Body of pancreas (tissue), 4 donors: ENCODE measurements around the gene CAMSAP1. TPM values are rescaled to one million over a fixed set of nuclear protein-coding genes. Genes with fewer than 3 reads are reported as not detected.

Experiments used
- ATAC-seq: fragments of 150-250 bp; one replicate; pipeline ENCODE4 v1.9.1; 2016
- DNase-seq, 4 donors: peaks; one replicate each; pipeline ENCODE4 v3.0.0-alpha.2; 2019
- H3K27ac ChIP-seq, 4 donors: fragments of 200-600 bp; sonication (generic); 1 replicate in 3 of 4; 2 replicates in 1 of 4; pipeline versions ENCODE4 v1.5.1 to v1.6.1; 2016 to 2019; ENCODE audit warnings: mild to moderate bottlenecking in 1 of 4, mixed read lengths in 1 of 4, moderate library complexity in 1 of 4
- H3K27me3 ChIP-seq, 2 donors: fragments of 200-600 bp; sonication (generic); one replicate each; pipeline ENCODE4 v1.6.0; 2016; ENCODE audit warnings: mild to moderate bottlenecking in 1 of 2
- H3K36me3 ChIP-seq, 2 donors: fragments of 200-600 bp; sonication (generic); replicated peaks in 1 of 2; 2 replicates each; pipeline ENCODE4 v1.5.1; 2016; ENCODE audit warnings: low read depth in 2 of 2; ENCODE audit not compliant: insufficient read depth in 1 of 2
- H3K4me1 ChIP-seq: fragments of 200-600 bp; sonication (generic); one replicate; pipeline ENCODE4 v1.6.0; 2016
- H3K4me3 ChIP-seq, 2 donors: fragments of 200-600 bp; sonication (generic); 1 replicate in 1 of 2; 2 replicates in 1 of 2; pipeline ENCODE4 v1.5.1; 2016 to 2019
- H3K9me3 ChIP-seq, 3 donors: fragments of 200-600 bp; sonication (generic); 1 replicate in 2 of 3; 2 replicates in 1 of 3; pipeline ENCODE4 v1.5.1; 2016
- POLR2A ChIP-seq, 3 donors: fragments of 450-650 bp; IDR thresholded peaks; one replicate each; pipeline ENCODE4 v1.6.1; 2016; ENCODE audit warnings: antibody characterized with exemption in 3 of 3, mild to moderate bottlenecking in 2 of 3
- WGBS, 2 donors: methylation state at CpG; one replicate each; pipeline ENCODE4 v1.1.5; 2017; 5-methylcytosine and 5-hydroxymethylcytosine counted together
- intact Hi-C: fragments of 100-400 bp; cut with DNase I; formaldehyde crosslinking; loops from one replicate; pipeline ENCODE4 v1.15.1; 2023
- total RNA-seq, 2 donors: library from RNA; depleted of rRNA; stranded (reverse); fragments of >200 nt; gene quantifications; one replicate each; pipeline ENCODE4 v1.1.0, GENCODE V29; 2016
- TF ChIP-seq, protein P1 (sequence below), 7 experiments: fragments of 450-650 bp in 4 of 7; fragments of 200-600 bp in 3 of 7; sonication (generic) in 3 of 7; IDR thresholded peaks; one replicate each; pipeline ENCODE4 v1.5.1; 2016 to 2019; ENCODE audit warnings: antibody characterized with exemption in 7 of 7

The CAMSAP1 gene
- total RNA-seq, 2 donors from 2014 or later, result 14.8 to 30.3 TPM

- H3K36me3 ChIP-seq, result no peaks in the 10 kb centered on the region
- 45% methylated on average over 5 to 16 of the region's 16 CpGs for WGBS, 2 donors
- H3K4me1 ChIP-seq, result no peaks in the 10 kb centered on the region
- intact Hi-C loops, result no loop called here
- ATAC-seq (no peak), DNase-seq (no peak)
- H3K4me3 ChIP-seq, result no peak overlapping the region
- no peak overlapping the region for H3K27ac ChIP-seq
- no peaks in the 10 kb centered on the region for H3K27me3 ChIP-seq
- TF ChIP-seq, protein P1, sequence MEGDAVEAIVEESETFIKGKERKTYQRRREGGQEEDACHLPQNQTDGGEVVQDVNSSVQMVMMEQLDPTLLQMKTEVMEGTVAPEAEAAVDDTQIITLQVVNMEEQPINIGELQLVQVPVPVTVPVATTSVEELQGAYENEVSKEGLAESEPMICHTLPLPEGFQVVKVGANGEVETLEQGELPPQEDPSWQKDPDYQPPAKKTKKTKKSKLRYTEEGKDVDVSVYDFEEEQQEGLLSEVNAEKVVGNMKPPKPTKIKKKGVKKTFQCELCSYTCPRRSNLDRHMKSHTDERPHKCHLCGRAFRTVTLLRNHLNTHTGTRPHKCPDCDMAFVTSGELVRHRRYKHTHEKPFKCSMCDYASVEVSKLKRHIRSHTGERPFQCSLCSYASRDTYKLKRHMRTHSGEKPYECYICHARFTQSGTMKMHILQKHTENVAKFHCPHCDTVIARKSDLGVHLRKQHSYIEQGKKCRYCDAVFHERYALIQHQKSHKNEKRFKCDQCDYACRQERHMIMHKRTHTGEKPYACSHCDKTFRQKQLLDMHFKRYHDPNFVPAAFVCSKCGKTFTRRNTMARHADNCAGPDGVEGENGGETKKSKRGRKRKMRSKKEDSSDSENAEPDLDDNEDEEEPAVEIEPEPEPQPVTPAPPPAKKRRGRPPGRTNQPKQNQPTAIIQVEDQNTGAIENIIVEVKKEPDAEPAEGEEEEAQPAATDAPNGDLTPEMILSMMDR (IDR thresholded peaks at IDR 0.05), result no peak
- no peak for TF ChIP-seq POLR2A (IDR thresholded peaks at IDR 0.05)
- H3K9me3 ChIP-seq, result no peaks in the 10 kb centered on the region
These were observed 120.0 kb downstream of the CAMSAP1 start for GRCh38 chr9:135787317-135787716.

- H3K27ac ChIP-seq, result no peak overlapping the region
- intact Hi-C loops, result no loop called here
- H3K4me3 ChIP-seq, result no peak overlapping the region
- no peak for ATAC-seq
- WGBS, 2 donors, result 82 to 83% methylated on average over 7 to 38 of the region's 44 CpGs
- H3K36me3 ChIP-seq, result no peaks in the 10 kb centered on the region
- no peak for TF ChIP-seq POLR2A (IDR thresholded peaks at IDR 0.05)
- TF ChIP-seq, protein P1 (IDR thresholded peaks at IDR 0.05), result no peak
- no peaks in the 10 kb centered on the region for H3K27me3 ChIP-seq
- H3K4me1 ChIP-seq, result no peaks in the 10 kb centered on the region
- H3K9me3 ChIP-seq, result no peaks in the 10 kb centered on the region
- DNase-seq, result no peak
These were observed 121.1 kb downstream of the CAMSAP1 start for GRCh38 chr9:135786146-135786690.

DNA sequence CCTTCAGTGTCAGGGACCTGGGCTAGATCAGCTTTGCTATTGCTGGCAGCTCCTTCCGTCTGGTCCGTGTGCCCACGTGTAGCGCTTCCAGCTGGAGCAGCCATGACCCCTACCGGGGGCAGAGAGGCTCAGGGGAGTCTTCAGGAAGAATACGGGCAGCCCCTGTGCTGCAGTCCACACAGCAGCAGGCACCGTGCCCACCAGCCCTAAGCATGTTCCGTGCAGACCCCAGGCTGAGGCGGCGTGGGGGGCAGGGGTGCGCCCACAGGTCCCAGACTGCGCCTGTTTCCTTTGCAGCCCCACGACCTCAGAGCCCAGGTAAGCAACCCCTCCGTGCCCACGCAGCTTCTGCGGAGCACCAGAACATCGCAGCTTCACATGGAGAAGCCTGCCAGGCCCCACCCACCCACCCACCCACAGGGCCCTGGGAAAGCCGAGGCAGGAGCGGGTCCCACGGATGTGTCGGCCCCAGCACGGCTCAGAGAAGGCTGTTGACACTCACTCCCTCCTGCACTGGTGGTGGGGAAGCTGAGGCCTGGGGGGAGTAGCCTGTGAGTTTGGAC lies 122.3 kb downstream of the CAMSAP1 start:
- no peak for DNase-seq
- WGBS, 2 donors, result 61% methylated on average over 17 of the region's 22 CpGs; no CpG with 5 or more reads in 1 of the 2 donors
- no peak overlapping the region for H3K4me3 ChIP-seq
- H3K4me1 ChIP-seq, result no peaks in the 10 kb centered on the region
- no peak for ATAC-seq
- H3K27ac ChIP-seq, result no peak overlapping the region
- H3K36me3 ChIP-seq, result no peaks in the 10 kb centered on the region
- TF ChIP-seq POLR2A (IDR thresholded peaks at IDR 0.05), result no peak
- TF ChIP-seq, protein P1 (IDR thresholded peaks at IDR 0.05), result no peak
- no peaks in the 10 kb centered on the region for H3K9me3 ChIP-seq
- no peaks in the 10 kb centered on the region for H3K27me3 ChIP-seq
- intact Hi-C loops, result no loop called here

DNA sequence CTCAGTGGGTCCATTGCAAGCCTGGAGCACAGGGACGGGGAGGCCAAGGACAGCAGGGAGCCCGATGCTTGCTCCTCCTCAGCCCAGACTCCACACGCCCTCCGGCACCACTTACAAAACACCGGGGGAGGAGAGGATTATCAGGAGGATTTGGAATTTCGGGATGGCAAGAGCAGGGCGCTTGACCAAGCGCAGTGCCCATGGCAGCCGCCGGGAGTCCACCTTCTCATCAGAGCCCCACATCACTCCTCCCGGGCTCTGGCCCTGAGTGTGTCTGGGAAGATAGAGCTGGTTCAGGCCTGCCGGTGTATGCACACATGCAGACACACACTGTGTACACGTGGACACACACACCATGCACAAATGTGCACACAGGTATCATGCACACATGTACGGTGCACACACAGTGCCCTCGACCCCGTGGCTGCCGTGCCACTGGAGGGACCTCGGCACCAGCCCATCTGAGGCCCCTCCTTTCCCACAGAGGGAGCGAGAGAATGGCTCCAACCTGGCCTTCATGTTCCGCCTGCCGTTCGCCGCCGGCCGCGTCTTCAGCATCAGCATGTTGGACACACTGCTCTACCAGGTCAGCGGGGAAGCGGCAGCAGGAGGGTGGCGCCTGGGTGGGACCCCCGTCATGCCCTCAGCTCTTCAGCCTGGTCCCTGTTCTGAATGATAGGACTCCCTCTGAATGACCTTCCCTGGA lies 123.7 kb downstream of the CAMSAP1 start:
- H3K9me3 ChIP-seq, result no peaks in the 10 kb centered on the region
- no peak overlapping the region for H3K27ac ChIP-seq
- DNase-seq, result no peak
- intact Hi-C loops, result no loop called here
- WGBS, 2 donors, result 73 to 82% methylated on average over 21 to 30 of the region's 30 CpGs
- H3K27me3 ChIP-seq, result no peaks in the 10 kb centered on the region
- no peaks in the 10 kb centered on the region for H3K4me1 ChIP-seq
- no peak overlapping the region for H3K4me3 ChIP-seq
- H3K36me3 ChIP-seq, result no peaks in the 10 kb centered on the region
- TF ChIP-seq, protein P1 (IDR thresholded peaks at IDR 0.05), result no peak
- no peak for TF ChIP-seq POLR2A (IDR thresholded peaks at IDR 0.05)
- ATAC-seq, result no peak
